PFSK-1 (cell line): ENCODE results near the gene TBC1D16.

Experiments
- FOXP2 ChIP-seq: optimal IDR thresholded peaks from 2 replicates; pipeline ENCODE3; 2011; ENCODE audit warnings: borderline replicate concordance, control low read depth, inconsistent platforms; ENCODE audit not compliant: insufficient read depth; ENCODE audit errors: extremely low read length, extremely low read depth
- POLR2AphosphoS5 ChIP-seq: IDR thresholded peaks from 2 replicates; pipeline ENCODE4 v1.6.1; 2012; ENCODE audit warnings: low read depth, mild to moderate bottlenecking, control low read depth, low read length, moderate library complexity
- SIN3A ChIP-seq: IDR thresholded peaks from 2 replicates; pipeline ENCODE4 v1.6.1; 2012; ENCODE audit warnings: mild to moderate bottlenecking, low read length, moderate library complexity, borderline replicate concordance; ENCODE audit not compliant: insufficient read depth
- TAF1 ChIP-seq: IDR thresholded peaks from 2 replicates; pipeline ENCODE4 v1.6.1; 2012; ENCODE audit warnings: low read length, control low read depth, borderline replicate concordance; ENCODE audit not compliant: insufficient read depth
- TF ChIP-seq, protein P1 (sequence below), 2 experiments: IDR thresholded peaks; 2 replicates each; pipeline versions ENCODE4 v1.6.1 to v1.8.0; 2011 to 2012; ENCODE audit warnings: low read depth in 2 of 2, low read length in 2 of 2, control low read depth in 1 of 2, inconsistent platforms in 1 of 2, mild to moderate bottlenecking in 1 of 2, moderate library complexity in 1 of 2; ENCODE audit not compliant: insufficient read depth in 1 of 2

- TF ChIP-seq POLR2AphosphoS5, result no peak
- TF ChIP-seq SIN3A, result no peak
- TF ChIP-seq TAF1, result no peak
- TF ChIP-seq FOXP2, result no peak
- TF ChIP-seq, protein P1, sequence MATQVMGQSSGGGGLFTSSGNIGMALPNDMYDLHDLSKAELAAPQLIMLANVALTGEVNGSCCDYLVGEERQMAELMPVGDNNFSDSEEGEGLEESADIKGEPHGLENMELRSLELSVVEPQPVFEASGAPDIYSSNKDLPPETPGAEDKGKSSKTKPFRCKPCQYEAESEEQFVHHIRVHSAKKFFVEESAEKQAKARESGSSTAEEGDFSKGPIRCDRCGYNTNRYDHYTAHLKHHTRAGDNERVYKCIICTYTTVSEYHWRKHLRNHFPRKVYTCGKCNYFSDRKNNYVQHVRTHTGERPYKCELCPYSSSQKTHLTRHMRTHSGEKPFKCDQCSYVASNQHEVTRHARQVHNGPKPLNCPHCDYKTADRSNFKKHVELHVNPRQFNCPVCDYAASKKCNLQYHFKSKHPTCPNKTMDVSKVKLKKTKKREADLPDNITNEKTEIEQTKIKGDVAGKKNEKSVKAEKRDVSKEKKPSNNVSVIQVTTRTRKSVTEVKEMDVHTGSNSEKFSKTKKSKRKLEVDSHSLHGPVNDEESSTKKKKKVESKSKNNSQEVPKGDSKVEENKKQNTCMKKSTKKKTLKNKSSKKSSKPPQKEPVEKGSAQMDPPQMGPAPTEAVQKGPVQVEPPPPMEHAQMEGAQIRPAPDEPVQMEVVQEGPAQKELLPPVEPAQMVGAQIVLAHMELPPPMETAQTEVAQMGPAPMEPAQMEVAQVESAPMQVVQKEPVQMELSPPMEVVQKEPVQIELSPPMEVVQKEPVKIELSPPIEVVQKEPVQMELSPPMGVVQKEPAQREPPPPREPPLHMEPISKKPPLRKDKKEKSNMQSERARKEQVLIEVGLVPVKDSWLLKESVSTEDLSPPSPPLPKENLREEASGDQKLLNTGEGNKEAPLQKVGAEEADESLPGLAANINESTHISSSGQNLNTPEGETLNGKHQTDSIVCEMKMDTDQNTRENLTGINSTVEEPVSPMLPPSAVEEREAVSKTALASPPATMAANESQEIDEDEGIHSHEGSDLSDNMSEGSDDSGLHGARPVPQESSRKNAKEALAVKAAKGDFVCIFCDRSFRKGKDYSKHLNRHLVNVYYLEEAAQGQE (IDR thresholded peaks at IDR 0.05; ENCODE audit: insufficient read depth in 1 of 2, low read depth in 2 of 2, low read length in 2 of 2), result no peak
These were observed 10.5 kb downstream of the TBC1D16 start for GRCh38 chr17:80025140-80025539.
